GM18870 (cell line): ENCODE measurements around the gene LMOD1.
A peak's percentile ranks its signal among the peaks of the same experiment; 100 is the strongest.

Experiments
- ATAC-seq: cut with Tn5 transposase; IDR thresholded peaks from one replicate; pipeline ENCODE4 v1.9.1; 2021; ENCODE audit warnings: moderate library complexity; ENCODE audit not compliant: unreplicated experiment

Gene LMOD1

GRCh38 chr1:201894343-201895119 lies 51.8 kb downstream of the LMOD1 start:
- no peak for ATAC-seq

GRCh38 chr1:201893431-201893830 lies 52.9 kb downstream of the LMOD1 start:
- ATAC-seq = no peak

- no peak for ATAC-seq
These were observed 54.1 kb downstream of the LMOD1 start for GRCh38 chr1:201892211-201892610.

GRCh38 chr1:201891451-201892045 lies 54.8 kb downstream of the LMOD1 start:
- ATAC-seq = no peak

GRCh38 chr1:201890806-201891450 lies 55.4 kb downstream of the LMOD1 start:
- no peak for ATAC-seq

- no peak for ATAC-seq
These were observed 56.1 kb downstream of the LMOD1 start for GRCh38 chr1:201890223-201890622.

GRCh38 chr1:201889090-201889968 lies 57.0 kb downstream of the LMOD1 start:
- ATAC-seq = no peak

GRCh38 chr1:201888282-201889089 lies 57.9 kb downstream of the LMOD1 start, which contains the start of gene SHISA4:
Gene SHISA4, plus strand, starts transcription at chr1:201888898. Its CDS starts 97 bp downstream, at chr1:201888995.
- ATAC-seq = no peak

- no peak for ATAC-seq
These were observed 59.1 kb downstream of the LMOD1 start for GRCh38 chr1:201887116-201887866.

- ATAC-seq = no peak
These were observed 60.1 kb downstream of the LMOD1 start for GRCh38 chr1:201886103-201886885.

- no peak for ATAC-seq
These were observed 60.7 kb downstream of the LMOD1 start for GRCh38 chr1:201885531-201886075.

GRCh38 chr1:201884425-201884824 lies 61.9 kb downstream of the LMOD1 start:
- no peak for ATAC-seq

- ATAC-seq = no peak
These were observed 62.6 kb downstream of the LMOD1 start for GRCh38 chr1:201883786-201884185.

GRCh38 chr1:201883266-201883665 lies 63.1 kb downstream of the LMOD1 start:
- no peak for ATAC-seq

GRCh38 chr1:201882665-201883132 lies 63.6 kb downstream of the LMOD1 start:
- ATAC-seq = peak; percentile 51

- no peak for ATAC-seq
These were observed 64.7 kb downstream of the LMOD1 start for GRCh38 chr1:201881617-201882016.

- no peak for ATAC-seq
These were observed 65.3 kb downstream of the LMOD1 start for GRCh38 chr1:201880928-201881571.
